Peyer's patch (tissue), 4 donors: Measurements from ENCODE around the gene EEF1B2.

Experiments
- CTCF ChIP-seq, 6 experiments: fragments of 450-650 bp in 4 of 6; fragments of 200-600 bp in 2 of 6; sonication (generic) in 1 of 6; IDR thresholded peaks; one replicate each; pipeline ENCODE4 v1.5.1; 2017 to 2019; ENCODE audit warnings: antibody characterized with exemption in 6 of 6, mild to moderate bottlenecking in 3 of 6, moderate library complexity in 1 of 6
- POLR2A ChIP-seq, 2 donors: fragments of 450-650 bp; IDR thresholded peaks; one replicate each; pipeline ENCODE4 v1.5.1; 2017; ENCODE audit warnings: antibody characterized with exemption in 2 of 2, mild to moderate bottlenecking in 2 of 2, moderate library complexity in 2 of 2

DNA sequence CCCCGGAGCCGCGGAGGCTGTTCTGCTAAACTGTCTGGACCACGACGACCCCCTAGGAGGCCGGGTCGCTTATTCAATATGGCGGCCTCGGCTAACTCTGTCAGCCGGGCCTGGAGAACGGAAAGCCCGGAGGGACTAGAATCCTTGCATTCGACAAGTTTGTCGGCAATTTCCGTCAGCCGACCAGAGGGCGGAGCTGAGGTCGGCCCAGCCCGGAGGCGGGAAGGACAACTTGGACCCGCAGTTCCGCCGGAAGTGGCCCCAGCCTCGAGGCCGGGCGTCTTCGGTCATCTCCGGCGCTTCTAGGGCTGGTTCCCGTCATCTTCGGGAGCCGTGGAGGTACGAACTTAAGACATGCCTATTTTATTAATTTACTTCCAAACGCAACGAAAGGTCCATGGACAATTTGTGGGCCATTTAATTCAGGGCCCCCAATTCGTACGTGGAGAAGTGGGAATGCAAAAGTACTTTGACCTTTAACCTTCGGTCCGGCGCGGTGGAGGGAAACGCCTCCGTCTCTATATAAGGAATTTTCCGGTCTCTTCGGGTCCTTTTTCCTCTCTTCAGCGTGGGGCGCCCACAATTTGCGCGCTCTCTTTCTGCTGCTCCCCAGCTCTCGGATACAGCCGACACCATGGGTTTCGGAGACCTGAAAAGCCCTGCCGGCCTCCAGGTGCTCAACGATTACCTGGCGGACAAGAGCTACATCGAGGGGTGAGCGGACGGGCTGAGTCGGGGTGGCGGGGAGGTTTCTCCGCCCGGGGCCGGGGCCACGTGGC, at the start of gene EEF1B2, which contains the start of gene NDUFS1:
- TF ChIP-seq CTCF (IDR thresholded peaks at IDR 0.05) (peak in 1 of 6 experiments; percentile 14), POLR2A (IDR thresholded peaks at IDR 0.05) (peak; percentile 46 to 60)
